ENCODE data around the gene MAD1L1.
"Not testable (repeated sequence)": the region's sequence is repeated elsewhere in the genome, so short reads cannot be mapped to it uniquely, and the experiment has no call there.

Gene MAD1L1

DNA sequence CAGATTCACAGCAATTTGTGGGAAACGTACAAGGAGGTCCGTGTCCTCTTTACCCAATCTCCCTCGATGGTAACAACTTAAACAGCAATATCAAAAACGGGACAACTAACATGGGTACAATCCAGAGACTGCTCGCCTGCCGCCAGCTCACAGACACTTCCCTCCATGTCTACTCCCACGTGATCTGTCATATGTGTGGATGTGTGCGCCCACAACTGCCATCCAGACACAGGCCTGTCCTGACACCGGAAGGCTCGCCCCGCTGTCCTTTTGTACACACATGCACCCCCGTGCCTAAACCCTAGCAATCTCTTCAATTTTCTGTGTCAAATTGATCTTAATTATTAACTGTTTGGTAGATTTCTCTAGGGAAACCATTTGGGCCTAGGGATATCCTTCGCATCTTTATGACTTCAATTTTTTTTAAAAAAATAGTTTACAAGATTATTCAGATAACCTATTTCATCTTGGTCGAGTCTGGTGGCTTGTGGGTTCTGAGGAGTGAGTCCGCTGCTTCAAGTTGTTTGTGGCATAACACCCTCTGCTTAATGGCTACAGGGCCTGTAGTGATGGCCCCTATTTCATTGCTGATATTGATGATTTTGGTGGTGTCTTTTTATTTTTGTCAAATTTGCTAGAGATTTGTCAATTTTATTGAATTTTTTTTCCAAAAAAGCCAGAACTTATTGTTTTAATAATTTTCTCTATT, 260.6 kb downstream of the MAD1L1 start:
- H3K27ac ChIP-seq, result no peak overlapping the region
- TF ChIP-seq, protein P1, sequence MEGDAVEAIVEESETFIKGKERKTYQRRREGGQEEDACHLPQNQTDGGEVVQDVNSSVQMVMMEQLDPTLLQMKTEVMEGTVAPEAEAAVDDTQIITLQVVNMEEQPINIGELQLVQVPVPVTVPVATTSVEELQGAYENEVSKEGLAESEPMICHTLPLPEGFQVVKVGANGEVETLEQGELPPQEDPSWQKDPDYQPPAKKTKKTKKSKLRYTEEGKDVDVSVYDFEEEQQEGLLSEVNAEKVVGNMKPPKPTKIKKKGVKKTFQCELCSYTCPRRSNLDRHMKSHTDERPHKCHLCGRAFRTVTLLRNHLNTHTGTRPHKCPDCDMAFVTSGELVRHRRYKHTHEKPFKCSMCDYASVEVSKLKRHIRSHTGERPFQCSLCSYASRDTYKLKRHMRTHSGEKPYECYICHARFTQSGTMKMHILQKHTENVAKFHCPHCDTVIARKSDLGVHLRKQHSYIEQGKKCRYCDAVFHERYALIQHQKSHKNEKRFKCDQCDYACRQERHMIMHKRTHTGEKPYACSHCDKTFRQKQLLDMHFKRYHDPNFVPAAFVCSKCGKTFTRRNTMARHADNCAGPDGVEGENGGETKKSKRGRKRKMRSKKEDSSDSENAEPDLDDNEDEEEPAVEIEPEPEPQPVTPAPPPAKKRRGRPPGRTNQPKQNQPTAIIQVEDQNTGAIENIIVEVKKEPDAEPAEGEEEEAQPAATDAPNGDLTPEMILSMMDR (conservative IDR thresholded peaks at IDR 0.05), result no peak

DNA sequence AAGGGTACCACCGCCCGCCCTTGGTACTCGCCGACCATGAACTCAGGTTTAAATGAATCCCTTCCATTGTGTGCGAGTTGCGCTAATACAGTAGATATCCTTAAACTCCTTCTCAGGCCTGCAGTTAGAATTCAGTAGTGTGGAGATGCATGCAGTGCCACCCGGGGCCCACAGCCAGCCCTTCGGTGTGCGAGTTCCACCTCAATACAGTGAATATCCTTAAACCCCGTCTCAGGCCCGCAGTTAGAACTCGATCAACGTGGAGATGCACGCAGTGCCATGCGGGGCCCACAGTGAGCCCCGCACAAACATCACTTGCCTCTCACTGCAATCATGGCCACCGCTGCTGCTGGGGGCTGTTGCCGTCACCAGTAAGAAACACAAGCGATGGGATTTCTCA, 261.9 kb downstream of the MAD1L1 start:
- no peak overlapping the region for H3K27ac ChIP-seq
- TF ChIP-seq, protein P1 (conservative IDR thresholded peaks at IDR 0.05), result no peak

DNA sequence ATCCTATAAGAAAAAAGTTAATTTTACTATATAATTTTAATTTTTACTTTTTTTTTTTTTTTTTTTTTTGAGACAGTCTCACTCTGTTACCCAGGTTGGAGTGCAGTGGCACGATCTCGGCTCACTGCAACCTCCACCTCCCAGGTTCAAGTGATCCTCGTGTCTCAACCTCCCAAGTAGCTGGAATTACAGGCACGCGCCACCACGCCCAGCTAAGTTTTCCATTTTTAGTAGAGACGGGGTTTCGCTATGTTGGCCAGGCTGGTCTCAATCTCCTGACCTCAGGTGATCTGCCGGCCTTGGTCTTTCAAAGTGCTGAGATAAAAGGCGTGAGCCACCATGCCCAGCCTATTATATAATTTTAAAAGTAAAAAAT, 262.5 kb downstream of the MAD1L1 start:
- H3K27ac ChIP-seq, result not testable (repeated sequence)

DNA sequence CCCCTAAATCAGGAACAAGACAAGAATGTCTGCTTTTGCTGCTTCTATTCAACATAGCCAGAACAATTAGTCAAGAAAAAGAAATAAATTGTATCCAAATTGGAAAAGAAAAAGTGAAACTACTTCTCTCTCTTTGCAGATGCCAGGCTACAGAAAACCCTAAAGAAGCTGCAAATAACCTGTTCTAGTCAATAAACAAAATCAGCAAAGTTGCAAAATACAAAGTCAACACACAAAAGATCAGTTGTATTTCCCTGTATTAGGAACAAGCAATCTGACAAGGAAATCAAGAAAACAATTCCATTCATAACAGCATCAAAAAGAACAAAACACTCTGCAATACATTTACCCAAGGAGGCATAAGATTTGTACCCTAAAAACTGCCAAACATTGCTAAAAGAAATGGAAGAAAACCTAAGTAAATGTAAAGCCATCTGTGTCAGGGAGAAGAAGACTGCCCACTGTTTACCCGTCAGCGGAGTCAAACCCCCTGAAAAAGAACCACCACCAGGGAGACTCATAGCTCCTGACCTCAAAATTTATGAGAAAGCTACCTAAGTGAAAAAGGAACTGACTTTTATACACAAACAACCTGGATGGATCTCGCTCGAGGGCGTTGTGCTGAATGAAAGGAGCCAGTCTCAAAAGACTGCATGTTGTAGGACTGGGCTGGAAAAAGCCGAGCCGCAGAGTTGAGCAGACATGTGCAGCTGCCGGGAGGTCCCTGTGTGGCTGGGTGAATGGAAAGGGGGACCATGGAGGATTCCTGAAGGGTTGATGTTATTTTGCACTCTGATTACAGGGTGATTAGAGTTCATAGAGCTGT, 263.1 kb downstream of the MAD1L1 start:
- TF ChIP-seq, protein P1 (conservative IDR thresholded peaks at IDR 0.05), result no peak
- H3K27ac ChIP-seq, result 0 out of 2 replicates have a peak overlapping the region, but pooled peaks have one; percentile 20

DNA sequence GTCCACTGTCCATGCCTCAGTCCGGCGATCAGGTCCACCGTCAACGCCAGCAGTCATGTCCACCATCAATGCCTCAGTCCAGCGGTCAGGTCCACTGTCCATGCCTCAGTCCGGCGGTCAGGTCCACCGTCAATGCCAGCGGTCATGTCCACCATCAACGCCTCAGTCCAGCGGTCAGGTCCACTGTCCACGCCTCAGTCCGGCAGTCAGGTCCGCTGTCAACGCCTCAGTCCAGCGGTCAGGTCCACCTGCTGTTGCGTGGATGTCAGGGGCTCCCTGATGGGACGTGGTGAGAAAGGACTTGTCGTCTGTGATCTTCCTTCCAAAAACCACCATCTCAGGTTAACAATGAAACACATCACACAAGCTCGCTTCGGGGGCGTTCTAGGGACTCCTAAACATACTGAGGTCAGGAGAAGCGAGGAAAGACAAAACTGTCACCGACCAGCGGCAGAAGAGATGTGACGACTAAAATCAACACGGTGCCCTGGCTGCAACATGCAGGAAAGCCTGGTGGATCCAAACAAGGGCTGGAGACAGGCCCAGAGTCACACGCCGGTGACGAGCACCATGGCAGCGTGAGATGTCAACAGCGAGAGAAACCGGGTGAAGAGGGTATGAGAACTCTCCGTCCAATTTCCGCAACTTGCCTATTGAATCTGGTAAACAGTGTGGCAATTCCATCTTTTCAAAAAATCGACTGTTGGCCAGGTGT, 264.2 kb downstream of the MAD1L1 start:
- no peak overlapping the region for H3K27ac ChIP-seq
- TF ChIP-seq, protein P1 (conservative IDR thresholded peaks at IDR 0.05), result no peak

DNA sequence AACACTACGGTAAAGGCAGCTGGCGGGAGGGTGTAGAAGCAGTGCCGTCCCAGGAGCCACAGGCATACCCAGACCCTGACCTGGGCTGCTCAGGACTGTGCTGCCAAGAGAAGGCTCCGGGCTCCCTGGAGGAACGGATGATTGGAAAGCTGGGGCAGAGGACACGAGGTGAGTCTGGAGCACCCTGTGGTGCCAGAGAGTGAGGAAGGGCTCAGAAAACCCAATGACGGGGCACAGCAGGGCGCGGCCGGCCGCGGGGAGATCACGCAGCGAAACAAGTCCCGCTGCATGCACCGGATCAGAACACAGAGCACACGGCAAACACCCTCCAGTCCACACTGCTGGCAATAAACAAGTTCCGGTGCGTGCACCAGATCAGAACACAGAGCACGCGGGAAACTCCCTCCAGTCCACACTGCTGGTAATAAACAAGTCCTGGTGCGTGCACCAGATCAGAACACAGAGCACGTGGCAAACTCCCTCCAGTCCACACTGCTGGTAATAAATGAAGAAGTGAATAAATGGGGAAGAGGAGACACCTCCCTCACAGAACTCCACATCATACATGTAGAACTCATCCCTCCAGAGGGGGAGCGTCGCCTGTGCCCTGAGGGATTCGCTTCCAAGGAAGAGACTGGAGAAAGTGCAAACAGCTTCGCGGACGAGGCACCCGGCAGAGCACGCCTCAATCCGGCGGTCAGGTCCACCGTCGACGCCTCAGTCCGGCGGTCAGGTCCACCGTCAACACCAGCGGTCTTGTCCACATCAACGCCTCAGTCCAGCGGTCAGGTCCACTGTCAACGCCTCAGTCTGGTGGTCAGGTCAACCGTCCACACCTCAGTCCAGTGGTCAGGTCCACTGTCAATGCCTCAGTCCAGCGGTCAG, 265.0 kb downstream of the MAD1L1 start:
- no peak overlapping the region for H3K27ac ChIP-seq
- TF ChIP-seq, protein P1 (conservative IDR thresholded peaks at IDR 0.05), result no peak

DNA sequence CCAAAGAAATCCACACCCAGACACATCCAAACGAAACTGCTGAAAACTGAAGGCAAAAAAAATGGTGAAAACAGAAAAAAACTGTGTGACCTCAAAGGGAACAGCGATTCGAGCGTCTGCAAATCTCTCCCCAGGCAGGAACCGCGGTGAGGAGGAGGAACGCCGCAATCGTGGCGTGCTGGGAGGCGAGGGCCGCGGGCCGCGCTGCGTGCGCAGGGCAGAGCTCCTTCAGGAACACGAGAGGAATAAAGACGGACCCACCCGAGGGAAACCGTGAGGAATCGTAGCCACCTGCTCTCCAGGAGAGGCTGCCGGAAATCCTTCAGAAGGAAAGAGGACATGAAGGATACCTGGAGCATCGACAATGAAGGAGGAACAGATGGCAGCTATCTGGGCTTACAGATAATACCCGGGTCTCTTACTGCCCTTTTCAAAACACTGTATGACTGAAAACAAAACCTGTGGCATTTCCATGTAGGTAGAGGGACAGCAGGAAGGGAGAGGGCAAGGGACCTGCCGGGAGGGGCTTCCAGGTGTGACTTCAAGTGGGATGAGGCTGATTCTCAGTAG, 266.0 kb downstream of the MAD1L1 start:
- no peak overlapping the region for H3K27ac ChIP-seq
- TF ChIP-seq, protein P1 (conservative IDR thresholded peaks at IDR 0.05), result no peak
